ENCODE data around the gene DYNC2H1.

The DYNC2H1 gene

DNA sequence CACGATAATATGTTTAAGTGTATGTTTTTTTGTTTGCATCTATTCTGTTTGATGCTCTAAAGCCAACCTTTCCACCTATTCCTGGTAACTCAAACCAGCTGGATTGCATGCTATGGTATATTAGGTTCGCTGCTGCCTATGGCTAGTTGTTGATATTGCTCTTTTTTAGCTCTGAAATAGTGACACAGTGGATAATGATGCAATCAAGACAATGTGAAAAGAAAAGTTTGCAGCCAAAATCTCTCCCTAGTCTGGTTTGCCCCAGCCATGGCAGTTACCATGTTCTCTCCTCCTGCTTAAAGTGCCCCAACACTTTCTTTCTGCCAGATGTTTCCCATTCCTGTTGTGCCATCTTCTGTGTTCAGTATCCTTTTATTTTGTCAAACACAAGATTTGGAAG, 269.7 kb downstream of the DYNC2H1 start:
- peak; percentile 27 for DNase-seq

- DNase-seq: no peak
Observed at GRCh38 chr11:103380031-103380430, 270.8 kb downstream of the DYNC2H1 start.

- DNase-seq: no peak
Observed at GRCh38 chr11:103384652-103385051, 275.4 kb downstream of the DYNC2H1 start.

- DNase-seq: peak; percentile 55
Observed at GRCh38 chr11:103395612-103396011, 286.4 kb downstream of the DYNC2H1 start.

- no peak for DNase-seq
Observed at GRCh38 chr11:103396237-103396636, 287.0 kb downstream of the DYNC2H1 start.

DNA sequence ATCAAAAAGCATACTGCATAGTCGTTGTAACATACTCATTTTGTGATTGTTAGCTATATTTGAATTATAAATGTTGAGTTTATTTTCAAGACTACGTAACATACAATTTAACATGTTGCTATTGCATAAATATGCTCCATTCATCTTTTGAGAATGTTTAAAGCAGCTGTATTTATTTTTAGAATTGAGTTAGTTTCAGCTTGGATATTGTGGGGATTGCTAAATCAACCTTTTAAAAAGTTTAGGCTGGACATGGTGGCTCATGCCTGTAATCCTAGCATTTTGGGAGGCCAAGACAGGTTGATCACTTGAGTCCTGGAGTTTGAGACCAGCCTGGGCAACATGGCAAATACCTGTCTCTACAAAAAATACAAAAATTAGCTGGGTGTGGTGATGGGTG, 288.1 kb downstream of the DYNC2H1 start:
- no peak for DNase-seq

DNA sequence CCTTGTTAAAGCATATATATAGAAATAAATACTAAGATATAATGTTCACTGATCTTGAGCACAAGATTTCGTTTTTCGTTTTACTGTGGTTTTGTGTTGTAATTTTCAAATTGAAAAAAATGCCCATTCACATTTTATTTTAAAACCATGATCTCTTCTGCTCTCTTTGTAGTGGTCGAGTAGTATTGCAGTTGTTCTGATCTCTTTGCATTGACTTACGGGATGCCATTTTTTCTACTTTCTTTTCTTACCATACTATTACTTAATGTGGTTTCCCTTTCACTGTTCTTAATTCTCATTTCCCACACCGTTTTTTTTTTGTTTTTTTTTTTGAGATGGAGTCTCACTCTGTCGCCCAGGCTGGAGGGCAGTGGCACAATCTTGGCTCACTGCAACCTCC, 289.6 kb downstream of the DYNC2H1 start:
- no peak for DNase-seq

DNA sequence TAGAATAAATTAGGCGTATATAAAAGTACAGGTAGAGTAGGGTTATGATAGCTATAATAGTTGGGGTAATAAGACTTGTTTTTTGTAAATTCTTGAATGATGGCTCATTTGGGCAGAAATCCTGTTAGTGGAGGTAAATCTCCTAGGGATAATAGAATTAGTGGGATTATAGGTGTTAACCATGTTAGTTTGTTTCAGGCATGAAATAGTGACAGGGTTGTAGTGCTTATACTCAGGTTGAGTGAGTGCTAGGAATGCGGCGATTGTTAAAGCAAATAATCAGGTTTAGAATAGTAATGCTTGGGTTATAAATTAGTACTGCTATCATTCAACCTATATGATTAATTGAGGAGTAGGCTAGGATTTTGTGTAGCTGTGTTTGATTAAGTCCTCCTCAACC, 297.1 kb downstream of the DYNC2H1 start:
- DNase-seq: no peak

- DNase-seq: no peak
Observed at GRCh38 chr11:103407641-103408040, 298.4 kb downstream of the DYNC2H1 start.

DNA sequence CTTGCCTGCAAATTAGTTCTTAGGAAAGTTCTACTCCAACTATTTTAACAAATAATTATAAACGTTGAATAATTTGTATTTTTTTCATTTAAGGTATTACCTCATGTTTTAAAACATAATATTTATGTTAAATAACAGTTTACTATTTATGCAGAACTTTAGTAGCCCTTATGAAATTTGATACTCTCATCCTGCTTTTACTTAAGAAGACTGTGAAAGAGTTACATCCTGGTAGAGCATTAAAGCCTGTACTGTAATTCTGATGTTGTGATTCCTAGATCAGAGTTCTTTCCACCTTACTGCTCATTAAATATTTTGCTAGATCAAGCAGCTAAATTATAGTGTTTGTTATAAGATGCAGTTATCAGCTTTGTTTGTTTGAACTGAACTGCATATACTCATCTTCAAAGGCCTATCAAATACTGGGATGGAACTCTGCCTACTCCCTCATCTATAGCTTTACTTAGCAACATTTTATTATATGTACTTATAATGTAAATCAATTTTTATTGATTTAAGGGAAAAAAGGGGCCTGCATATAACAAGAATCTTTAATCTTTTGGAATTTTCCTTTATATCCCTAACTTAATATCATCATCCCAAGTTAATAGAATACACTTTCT, 304.2 kb downstream of the DYNC2H1 start:
- DNase-seq: no peak

GRCh38 chr11:103418014-103418413, 308.8 kb downstream of the DYNC2H1 start:
- no peak for DNase-seq

- peak; percentile 20 for DNase-seq
Observed at GRCh38 chr11:103420593-103420992, 311.4 kb downstream of the DYNC2H1 start.

- DNase-seq: peak; percentile 79
Observed at GRCh38 chr11:103433386-103434072, 324.3 kb downstream of the DYNC2H1 start.

DNA sequence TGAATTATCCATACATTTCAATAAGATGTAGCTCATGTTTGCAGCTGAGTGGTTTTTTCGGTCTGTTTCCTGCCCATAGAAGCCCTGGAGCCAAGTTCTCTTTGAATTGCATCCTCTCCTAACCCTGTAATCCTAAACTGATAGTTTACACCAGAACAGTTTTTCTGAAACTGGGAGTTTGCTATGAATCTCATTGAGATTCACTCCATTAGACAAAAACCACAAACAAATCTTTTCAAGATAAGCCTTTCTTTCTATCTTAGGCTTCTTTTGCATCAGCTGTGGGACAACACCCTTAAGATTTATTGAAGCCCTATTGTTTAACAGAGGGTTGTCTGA, 324.8 kb downstream of the DYNC2H1 start:
- no peak for DNase-seq

- no peak for DNase-seq
Observed at GRCh38 chr11:103436131-103436770, 327.0 kb downstream of the DYNC2H1 start.

DNA sequence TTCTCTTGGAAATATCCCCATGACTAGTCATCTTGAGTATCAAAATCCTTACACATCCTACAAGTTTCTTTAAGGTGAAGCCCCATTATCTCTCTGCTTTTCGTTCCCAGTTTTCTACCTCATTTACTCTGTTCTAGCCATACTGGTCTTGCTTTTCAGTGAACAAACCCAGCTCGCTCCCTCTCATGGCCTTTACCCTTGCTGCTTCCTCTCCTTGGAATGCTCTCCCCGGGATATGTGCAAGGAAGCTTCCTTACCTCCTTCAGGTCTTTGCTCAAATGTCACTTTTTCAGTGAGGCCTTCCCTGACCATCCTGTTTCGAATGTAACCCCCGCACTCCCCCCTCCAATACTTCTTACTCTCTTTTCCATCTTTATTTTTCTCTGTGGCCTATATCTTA, 331.8 kb downstream of the DYNC2H1 start:
- DNase-seq: no peak

GRCh38 chr11:103448966-103449365, 339.7 kb downstream of the DYNC2H1 start:
- DNase-seq: no peak

- DNase-seq: no peak
Observed at GRCh38 chr11:103450241-103450640, 341.0 kb downstream of the DYNC2H1 start.

GRCh38 chr11:103453126-103453525, 343.9 kb downstream of the DYNC2H1 start:
- DNase-seq: no peak

DNA sequence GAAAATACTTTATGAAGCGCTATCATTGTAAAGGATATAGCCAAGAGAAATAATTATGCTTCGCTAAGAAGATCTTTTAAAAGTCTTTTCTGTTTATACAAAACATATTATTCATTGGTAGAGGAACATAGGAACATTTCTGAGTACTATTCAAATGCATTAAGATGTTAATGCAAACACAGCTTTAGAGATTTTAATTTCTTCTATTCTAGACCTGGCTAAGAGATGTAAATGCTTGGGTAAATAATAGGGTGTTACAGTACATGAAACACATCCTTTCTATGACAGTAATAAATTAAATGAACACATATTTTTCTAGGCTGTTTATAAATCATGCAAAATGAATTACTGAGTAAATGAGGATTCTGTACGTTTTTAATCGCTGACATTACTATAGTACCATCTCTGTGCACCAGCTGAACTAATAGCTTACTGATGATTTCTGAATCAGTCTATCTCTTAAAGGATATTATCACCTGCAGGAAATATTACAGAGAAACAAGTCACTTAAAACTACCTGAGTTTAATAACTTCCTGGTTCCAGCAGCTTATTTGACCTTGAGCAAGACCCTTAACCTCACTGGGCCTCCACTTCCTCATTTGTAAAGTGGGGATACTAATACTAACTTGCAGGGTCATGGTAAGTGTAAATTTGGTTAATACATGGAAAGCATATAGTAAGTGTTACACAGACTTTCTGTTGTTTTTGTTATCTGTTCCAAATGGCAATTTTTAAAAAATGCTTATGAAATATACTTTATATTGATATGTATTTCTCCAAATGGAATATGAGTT, 344.9 kb downstream of the DYNC2H1 start:
- DNase-seq: no peak

DNA sequence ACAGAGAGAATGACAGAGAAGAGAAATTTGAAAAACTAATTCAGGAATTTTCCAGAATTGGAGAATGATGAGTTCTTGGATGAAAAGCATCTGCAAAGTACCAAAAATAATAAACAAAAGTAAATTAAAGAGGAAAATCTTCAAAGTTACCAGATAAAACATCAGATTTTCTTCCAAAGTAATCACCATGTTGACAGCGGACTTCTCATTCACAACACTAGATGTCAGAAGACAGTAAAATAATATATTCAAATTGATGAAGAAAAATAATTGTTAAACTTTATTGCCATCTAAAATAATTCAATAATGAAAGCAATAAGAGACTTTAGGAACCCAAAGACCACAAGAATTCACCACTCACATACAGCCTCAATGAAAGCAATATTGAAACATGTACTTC, 355.2 kb downstream of the DYNC2H1 start:
- DNase-seq: no peak

GRCh38 chr11:103465555-103466140, 356.4 kb downstream of the DYNC2H1 start:
- no peak for DNase-seq

DNA sequence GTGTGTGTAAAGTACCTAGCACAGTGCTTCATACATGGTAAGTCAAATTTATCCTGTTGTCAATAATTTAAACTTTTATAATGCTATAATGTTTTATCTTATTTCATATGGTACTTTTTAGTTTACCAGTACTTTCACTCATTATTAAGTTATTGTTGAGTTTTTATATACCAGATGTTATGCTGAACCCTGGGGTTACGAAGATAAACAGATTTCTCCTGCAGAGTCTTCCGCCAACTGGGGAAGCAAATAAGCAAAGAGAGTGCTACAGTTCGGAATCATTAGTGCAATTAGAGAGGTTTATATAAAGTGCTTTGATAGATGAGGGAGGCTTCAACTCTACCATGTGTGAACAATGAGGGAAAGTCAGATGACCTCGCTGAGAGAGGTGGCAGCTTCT, 362.3 kb downstream of the DYNC2H1 start:
- no peak for DNase-seq
